NCI-H1417 treated with DMSO at 0.1 percent for 48 hours (cell line): ENCODE results near the gene IFI6.
"Not testable (repeated sequence)": the region's sequence is repeated elsewhere in the genome, so short reads cannot be mapped to it uniquely, and the experiment has no call there.

Experiments
- DNase-seq: peaks from one replicate; lab custom pipeline; 2025; lab: John Stamatoyannopoulos, UW

Gene IFI6

GRCh38 chr1:27650539-27651175 lies 21.3 kb downstream of the IFI6 start:
- no peak for DNase-seq

- no peak for DNase-seq
These were observed 21.8 kb downstream of the IFI6 start for GRCh38 chr1:27650171-27650538.

GRCh38 chr1:27649306-27649635 lies 22.7 kb downstream of the IFI6 start:
- DNase-seq = no peak

GRCh38 chr1:27648602-27649305 lies 23.2 kb downstream of the IFI6 start:
- DNase-seq = no peak

GRCh38 chr1:27647328-27647727 lies 24.7 kb downstream of the IFI6 start:
- no peak for DNase-seq

GRCh38 chr1:27646676-27647075 lies 25.3 kb downstream of the IFI6 start:
- DNase-seq = no peak

GRCh38 chr1:27645071-27645415 lies 26.9 kb downstream of the IFI6 start:
- DNase-seq = no peak

- DNase-seq = no peak
These were observed 27.5 kb downstream of the IFI6 start for GRCh38 chr1:27644369-27645070.

GRCh38 chr1:27643600-27644368 lies 28.2 kb downstream of the IFI6 start:
- DNase-seq = no peak

GRCh38 chr1:27640514-27640913 lies 31.5 kb downstream of the IFI6 start:
- not testable (repeated sequence) for DNase-seq

GRCh38 chr1:27638805-27639204 lies 33.2 kb downstream of the IFI6 start:
- DNase-seq = no peak

GRCh38 chr1:27638047-27638734 lies 33.8 kb downstream of the IFI6 start:
- no peak for DNase-seq

- no peak for DNase-seq
These were observed 36.4 kb downstream of the IFI6 start for GRCh38 chr1:27635396-27636142.

GRCh38 chr1:27634985-27635367 lies 37.0 kb downstream of the IFI6 start, which contains the start of gene FGR:
Gene FGR, minus strand, starts transcription at chr1:27635185. Its CDS starts 11,269 bp downstream, at chr1:27623916.
- no peak for DNase-seq

GRCh38 chr1:27634177-27634984 lies 37.6 kb downstream of the IFI6 start:
- no peak for DNase-seq

GRCh38 chr1:27633640-27634176 lies 38.3 kb downstream of the IFI6 start:
- DNase-seq = no peak

- DNase-seq = no peak
These were observed 38.7 kb downstream of the IFI6 start for GRCh38 chr1:27633298-27633610.

- DNase-seq = no peak
These were observed 39.4 kb downstream of the IFI6 start for GRCh38 chr1:27632387-27633297.

- DNase-seq = no peak
These were observed 41.0 kb downstream of the IFI6 start for GRCh38 chr1:27630859-27631491.
